ENCODE results near the gene COA8. TPM values are rescaled to one million over a fixed set of nuclear protein-coding genes. Genes with fewer than 3 reads are reported as not detected.

The COA8 gene
- total RNA-seq, 1 donor from 2014 or later: 37.4 TPM

DNA sequence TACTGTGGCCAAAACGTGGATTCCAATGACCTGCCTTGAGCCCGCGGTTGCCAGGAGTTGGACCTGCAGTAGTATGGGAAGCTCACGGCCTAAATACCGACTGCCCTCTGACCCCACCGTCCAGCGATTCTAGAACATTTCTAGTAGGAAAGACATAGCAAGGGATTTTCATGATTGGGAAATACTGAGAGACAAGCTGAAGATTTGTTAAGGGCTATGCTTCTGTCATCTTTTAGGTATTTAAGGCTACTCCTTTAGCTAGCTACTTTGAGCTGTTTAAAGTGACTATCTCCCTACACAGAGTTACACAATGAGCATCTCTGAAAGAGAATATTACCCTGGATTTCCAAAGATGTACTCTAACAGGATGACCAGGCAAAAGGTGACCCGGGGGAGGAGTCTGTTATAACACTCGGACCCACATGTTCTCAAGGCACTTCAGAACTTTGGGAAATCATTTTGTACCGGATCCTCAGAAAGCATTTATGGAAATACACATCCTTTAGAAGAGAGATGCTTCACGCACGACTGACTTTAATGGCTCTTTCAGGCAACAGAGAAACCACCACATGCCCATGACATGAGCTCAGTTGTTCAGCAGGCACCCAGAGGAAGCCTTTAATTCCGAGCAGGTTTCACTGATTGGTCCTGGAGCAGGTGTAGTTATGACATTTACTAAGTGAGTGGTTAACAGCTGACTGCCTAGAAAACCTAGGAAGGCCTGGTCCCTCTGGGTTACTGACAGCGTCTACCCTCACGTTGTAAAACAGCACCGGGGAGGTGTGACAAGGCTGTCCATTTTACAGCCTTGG lies 4.5 kb upstream of the COA8 start:
- DNase-seq (ENCODE audit: low spot score) (no peak), ATAC-seq (peak; percentile 7)
- intact Hi-C loops (cut with DNase I): loop anchor here (10.0 kb wide), 1 partner anchor 953 kb away; no protein-coding TSS in a partner anchor

DNA sequence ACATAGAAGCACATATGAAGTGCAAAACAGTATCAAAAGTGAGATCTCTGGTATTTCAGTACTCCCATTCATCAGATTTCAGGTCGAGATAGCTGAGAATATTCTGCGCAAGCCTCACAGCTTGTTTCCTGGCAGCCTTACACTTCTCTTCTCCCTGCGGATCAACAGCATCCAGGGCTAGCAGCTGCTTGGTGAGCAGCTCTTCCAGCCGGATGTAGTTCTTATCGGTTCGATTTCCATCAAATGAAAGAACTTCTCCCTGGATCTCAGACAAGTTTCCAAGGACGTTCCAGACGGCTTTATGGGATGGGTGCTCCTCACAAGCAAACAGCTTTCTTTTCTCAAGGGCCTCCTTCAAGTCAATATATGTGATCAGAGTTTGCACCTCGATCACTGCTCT lies 3.0 kb upstream of the COA8 start:
- DNase-seq (ENCODE audit: low spot score): no peak
- intact Hi-C loops (cut with DNase I): loop anchor here (10.0 kb wide), 1 partner anchor 955 kb away; no protein-coding TSS in a partner anchor
- ATAC-seq: no peak

DNA sequence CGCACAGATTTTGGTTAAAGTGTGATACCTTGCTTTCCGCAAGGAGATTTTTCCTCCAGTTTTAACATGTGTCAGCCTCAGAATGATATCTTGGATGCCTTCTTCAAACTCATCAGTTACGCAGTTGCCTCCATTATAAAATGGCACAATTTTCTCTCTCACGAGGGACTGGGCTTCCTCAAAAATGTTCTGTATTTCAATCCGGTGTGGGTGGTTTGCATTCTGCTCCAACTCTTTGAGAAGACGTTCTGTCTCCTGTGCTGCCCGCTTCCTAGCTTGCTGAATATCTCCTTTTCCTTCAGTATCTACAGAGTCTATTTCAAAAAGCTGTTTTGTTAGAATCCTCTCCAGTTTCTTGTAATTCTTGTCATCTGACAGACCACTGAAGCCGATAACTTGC lies 2.1 kb upstream of the COA8 start:
- no peak for DNase-seq (ENCODE audit: low spot score)
- intact Hi-C loops (cut with DNase I): no loop called here
- no peak for ATAC-seq

DNA sequence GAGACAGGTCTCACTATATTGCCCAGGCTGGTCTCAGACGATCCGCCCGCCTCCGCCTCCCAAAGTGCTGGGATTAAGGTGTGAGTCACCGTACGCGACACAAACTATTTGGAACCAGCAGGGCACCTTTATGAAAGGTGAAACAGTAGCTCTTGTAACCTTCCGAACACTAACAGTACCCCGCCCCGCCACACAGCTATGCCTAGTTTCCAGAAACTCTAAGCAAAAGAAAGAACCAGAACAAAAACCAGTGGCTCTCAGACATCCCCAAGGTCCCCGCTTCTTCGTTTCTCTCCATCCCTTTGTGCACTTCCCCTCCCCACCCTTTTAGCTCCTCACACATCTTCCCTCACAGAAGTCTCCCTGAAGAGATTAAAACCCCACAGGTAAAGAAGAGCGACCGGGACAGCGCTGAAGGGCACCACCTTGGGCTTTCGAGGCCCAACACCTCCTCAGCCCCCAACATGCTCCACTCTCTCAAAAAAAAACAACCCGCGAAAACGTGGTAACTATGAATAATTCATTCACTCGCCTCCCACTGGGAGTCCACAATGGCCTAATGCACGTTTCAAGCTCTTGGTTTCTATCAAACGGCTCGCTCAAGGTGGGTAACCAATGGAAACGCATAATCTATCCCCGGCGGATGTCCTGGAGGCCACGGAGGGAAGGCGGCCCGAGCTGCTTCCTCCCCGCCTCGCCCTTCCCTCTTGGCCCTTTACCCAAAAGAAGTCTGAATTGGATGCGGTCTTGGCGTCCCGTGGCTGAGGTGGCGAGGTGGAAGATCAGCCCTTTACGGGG lies 1.2 kb upstream of the COA8 start:
- ATAC-seq (peak; percentile 2), DNase-seq (ENCODE audit: low spot score) (no peak)
- intact Hi-C loops (cut with DNase I): no loop called here

DNA sequence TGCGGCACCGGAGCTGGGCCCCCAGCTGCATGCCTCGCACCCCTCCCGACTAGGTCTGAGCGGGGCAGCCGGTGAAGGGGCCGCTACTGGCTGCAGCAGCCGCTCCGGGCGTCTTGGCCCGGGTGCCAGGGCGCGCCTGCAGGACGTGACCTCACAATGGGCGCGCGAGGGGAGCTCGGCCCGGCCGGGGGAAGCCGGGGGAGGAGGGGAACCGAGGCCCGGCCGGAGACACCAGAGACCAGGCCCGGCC lies 656 bp upstream of the COA8 start:
- intact Hi-C loops (cut with DNase I): no loop called here
- ATAC-seq: no peak
- DNase-seq (ENCODE audit: low spot score): no peak

DNA sequence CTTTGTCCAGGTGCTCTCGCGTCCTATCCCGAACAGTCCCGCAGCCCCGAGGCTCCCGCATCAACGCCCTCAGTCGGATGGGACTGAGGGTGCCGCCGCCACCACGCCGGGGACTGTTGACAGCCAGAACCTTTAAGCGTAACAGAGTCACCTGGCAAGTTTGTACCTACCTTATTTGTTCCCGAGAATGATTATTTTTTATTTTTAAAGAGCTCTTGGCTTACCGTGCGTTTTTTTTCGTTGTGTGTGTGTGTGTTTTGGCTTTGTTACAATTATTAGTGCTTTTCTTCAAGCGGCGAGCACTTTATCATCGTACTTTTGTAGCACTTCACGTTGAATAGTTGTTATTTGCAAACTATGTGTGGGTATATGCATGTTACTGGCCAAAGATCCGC lies 463 bp downstream of the COA8 start:
- DNase-seq (ENCODE audit: low spot score) (no peak), ATAC-seq (no peak)
- intact Hi-C loops (cut with DNase I): no loop called here

DNA sequence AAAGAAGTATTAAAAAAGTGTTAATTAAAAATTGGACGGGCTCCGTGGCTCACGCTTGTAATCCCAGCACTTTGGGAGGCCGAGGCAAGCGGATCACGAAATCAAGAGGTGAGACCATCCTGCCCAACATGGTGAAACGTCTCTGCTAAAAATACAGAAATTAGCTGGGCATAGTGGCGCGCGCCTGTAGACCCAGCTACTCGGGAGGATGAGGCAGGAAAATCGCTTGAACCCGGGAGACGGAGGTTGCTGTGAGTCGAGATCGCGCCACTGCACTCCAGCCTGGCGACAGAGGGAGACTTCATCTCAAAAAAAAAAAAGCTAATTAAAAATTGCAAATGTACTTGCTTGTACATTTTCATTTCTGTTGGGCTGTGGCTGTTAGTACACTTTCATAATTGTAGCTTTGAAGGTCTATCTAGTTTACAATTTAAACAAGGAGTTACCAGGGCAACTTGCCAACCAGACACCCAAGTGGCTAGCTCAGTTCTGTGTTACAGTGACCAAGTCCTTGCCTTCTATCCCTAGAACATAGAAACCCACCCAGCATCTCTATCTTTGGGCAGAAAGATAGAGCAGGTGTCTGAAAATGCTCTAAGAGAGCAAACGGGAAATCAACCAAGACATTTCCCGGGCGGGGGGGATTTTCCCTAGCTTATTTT lies 1.2 kb downstream of the COA8 start:
- intact Hi-C loops (cut with DNase I): no loop called here
- no peak for DNase-seq (ENCODE audit: low spot score)
- no peak for ATAC-seq

DNA sequence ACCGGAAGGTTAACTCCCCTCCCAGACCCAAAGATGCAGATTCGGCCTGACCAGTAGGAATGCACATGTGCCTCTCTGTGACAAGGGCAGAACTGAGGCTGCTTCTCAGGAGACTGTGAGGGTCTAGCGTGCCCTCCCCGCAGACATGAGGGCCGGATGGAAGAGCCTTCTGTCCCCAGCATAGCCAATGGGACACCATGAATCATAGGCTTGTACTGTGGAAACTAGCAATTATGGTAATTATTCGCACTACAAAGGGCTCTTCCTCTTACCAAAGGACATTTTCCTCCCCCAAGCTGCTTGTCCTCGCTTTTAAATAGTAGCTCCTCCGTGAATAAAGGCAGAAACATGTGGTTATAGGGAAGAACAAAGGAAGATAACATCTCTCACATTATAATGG lies 6.2 kb downstream of the COA8 start:
- ATAC-seq (no peak), DNase-seq (ENCODE audit: low spot score) (no peak)
- intact Hi-C loops (cut with DNase I): no loop called here

DNA sequence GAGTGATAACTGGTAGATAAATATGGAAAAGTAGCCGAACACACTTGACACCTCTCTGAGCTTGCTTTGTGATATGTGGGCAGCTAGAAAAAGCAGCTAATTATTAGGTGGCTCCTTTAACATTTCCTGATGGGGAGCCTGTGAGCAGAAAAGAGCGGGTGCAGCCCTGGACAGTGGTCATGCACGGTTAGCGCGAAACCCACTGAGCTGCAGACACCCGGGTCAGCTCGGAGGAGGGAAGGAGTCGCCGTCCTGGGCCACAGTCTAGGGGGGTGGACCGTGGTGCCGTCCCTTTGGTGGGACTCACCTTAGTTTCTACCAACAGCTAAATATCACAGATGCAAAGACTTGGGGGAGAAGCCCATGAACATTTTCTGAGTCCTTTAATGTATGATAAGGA lies 6.6 kb downstream of the COA8 start:
- ATAC-seq (no peak), DNase-seq (ENCODE audit: low spot score) (no peak)
- intact Hi-C loops (cut with DNase I): no loop called here

DNA sequence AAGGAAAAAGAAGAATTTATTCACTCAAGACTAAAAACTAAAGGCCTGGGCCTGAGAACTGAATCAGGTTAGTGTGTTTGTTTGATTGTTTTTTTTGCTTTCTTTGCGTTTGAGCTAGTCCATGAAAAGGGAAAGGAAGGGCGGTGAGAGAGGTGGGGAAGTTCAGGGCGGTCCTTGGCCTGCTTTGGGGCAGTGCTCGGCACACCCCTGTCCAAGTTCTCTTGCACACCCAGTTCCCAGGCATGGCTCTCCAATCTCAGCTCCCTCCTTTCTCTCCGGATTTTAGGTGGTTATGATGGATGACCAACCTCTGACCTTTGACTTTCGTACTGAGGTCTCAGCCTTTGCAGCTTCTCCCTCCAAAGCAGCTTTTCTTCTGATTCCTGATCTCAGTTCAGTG lies 11.3 kb downstream of the COA8 start:
- DNase-seq (ENCODE audit: low spot score) (no peak), ATAC-seq (peak; percentile 57)
- intact Hi-C loops (cut with DNase I): no loop called here

DNA sequence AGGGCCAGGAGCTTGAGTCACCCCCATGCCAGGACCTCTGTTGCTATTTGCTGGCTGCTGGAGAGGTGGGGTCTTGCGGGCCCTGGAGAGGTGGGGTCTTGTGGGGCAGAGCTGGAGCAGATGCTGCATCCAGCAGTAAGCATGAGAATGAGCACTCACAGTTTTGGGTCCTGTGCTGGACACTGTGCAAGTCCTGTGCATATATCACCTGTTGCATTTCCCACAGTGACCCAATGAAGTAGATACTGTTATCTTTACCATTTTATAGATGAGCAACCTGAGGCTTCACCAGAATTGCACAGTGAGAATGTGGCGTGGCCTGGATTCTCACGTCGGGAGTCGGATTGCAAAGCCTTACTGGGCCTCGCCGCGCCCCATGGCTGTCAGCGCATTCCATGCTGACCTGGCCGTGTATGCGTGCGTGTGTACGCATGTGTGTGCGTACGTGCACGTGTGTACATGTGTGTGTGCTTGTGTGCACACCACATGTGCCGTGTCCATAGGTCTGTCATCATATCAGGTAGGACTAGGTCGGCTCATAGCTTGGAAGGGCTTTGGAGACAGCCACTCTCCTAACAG lies 12.0 kb downstream of the COA8 start:
- DNase-seq (ENCODE audit: low spot score) (no peak), ATAC-seq (no peak)
- intact Hi-C loops (cut with DNase I): no loop called here

DNA sequence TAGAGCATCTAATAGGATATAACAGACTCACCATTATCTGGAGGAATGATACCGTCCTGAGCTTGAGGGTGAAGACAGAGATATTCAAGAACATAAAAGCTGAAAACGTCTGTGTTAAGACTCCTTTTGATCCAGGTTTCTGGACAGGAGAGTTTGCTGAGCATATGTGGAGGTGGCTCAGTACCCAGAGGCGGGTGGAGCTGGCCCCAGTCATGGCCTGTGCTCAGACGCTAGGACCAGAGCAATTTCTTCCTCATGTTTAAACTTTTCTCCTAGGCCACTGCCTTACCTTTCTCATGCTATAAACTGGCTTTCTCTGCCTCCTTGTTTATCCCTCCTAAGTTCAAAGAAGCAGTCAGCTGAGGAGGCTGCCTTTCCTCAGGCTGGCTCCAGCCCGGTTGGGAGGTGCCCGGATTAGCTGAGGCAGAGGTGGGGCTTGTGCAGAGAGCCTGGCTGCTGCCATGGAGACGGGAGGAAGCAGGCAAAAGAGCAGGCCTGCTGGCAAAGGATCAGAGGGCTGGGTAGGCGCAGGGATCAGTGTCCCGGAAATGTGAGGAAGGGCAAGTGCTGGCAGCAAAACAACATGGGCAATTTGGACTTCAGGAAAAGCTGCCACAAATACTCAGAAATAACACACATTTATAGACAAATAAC lies 13.7 kb downstream of the COA8 start:
- intact Hi-C loops (cut with DNase I): no loop called here
- ATAC-seq: peak; percentile 97
- peak; percentile 89 for DNase-seq (ENCODE audit: low spot score)

DNA sequence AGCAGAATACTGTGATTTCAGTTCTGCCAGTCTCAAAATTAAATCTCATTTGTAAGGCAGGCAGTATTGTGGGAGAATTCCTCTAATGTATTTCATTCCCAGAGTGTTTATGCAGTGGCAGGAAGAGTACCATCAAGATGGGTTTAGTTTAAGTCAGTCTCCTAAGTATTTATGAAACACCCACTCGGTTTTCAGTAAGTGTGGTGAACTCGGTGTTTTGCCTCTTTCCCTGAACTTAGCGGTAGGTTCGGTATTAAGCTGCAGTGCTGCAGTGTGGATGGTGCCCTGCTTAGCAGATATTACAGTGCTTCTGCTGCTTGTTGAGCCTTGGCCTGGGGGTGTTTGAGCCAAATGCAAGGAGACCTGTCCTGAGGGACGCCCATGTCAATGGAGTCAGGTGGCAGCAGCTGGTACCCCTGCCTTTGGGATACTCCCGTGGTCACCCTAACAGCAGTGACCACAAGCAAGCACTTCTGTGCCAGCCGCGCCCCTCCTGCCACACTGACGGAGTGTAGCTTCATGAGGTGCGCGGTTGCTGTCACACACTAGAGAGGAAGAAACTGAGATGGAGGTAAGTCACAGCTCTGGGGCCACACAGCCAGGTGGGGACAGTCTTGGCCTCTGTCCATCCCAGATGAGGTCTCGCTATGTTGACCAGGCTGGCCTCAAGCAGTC lies 15.8 kb downstream of the COA8 start:
- ATAC-seq (no peak), DNase-seq (ENCODE audit: low spot score) (no peak)
- intact Hi-C loops (cut with DNase I): no loop called here

DNA sequence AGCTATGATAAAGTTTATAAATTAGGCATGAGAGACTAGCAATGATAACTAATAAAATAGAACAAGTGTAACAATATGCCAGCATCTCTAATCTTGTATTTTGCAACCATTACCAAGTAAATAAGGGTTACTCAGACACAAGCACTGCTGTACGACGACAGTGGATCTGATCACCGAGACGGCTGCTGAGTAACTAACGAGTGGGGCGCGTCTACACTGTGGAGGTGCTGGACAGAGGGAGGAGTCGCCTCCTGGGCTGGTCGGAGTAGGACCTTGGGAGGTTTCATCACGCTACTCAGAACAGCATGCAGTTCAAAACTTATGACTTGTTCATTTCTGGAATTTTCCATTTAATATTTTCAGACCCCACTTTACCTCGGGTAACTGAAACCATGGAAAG lies 18.4 kb downstream of the COA8 start:
- intact Hi-C loops (cut with DNase I): no loop called here
- DNase-seq (ENCODE audit: low spot score) (no peak), ATAC-seq (no peak)

DNA sequence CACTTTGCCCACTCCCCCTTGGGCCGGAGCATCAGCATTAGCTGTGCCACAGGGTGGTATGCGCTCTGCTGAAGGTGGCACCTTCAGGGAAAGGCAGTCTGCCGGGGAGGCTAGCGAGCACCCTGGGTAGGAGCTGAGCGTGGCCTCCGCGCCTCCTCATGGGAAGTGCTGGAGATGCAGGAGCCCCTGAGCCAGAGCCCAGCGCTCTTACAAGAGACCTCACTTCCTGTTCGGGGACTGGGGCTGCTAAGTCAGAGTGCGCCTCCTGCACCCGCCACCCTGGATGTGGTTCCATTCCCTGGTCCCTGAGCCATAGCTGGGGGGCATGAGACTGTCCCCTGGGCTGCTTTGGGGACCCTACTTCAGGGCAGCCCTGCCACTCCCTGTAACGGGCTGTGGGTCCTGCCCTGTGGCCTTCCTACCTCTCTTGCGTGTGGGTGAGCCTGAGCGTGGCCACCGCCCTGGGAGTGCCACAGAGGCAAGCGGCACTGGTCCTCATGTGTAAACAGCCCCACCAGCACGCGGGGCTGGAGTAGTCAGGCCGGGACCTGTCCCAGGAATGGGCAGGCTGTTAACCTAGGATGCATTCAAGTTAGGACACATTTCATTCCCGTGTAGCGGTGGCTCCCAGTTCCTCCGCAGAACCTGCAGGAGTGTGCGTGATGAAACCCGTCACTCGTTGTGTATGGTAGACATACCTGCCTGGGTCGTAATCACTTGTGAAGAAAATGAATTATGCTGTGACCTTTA lies 19.4 kb downstream of the COA8 start:
- no peak for DNase-seq (ENCODE audit: low spot score)
- ATAC-seq: peak; percentile 15
- intact Hi-C loops (cut with DNase I): no loop called here

DNA sequence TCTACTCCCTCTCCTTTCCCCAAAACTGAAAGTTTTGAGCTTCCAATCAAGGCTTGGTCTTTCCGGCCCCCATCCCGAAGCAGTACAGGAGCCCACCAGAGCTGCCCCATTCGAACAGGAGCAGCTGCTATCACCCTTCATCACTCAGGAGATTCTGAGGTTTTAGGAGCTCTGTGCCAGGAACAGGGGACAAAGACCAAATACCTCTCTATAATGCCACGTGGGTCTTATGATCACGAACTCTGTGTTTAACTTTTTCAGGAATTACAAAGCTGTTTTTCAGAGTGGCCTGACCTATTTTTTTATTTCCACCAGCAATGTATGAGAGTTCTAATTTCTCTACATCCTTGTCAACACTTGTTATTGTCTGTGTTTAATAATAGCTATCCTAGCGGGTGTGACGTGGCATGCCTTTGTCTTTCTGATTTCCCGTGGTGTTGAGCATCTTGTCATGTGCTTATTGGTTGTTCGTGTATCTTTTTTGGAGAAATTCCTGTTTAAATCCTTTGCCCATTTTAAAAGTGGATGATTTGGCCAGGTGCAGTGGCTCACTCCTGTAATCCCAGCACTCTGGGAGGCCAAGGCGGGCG lies 21.7 kb downstream of the COA8 start:
- ATAC-seq: no peak
- intact Hi-C loops (cut with DNase I): no loop called here

DNA sequence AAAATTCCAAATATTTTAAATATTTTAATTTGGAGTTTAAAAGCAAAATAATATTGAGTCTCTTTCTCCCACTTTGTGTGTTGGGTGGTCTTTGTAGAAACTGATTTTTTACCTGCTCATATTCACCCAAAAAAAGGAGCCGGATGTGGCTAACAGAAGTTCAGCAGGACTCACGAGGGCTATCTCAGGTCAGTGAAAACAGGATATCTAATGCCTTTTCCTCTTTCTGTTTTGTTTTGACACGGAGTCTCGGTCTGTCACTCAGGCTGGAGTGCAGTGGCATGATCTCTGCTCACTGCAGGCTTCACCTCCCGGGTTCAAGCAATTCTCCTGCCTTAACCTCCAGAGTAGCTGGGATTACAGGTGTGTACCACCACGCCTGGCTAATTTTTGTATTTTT lies 30.8 kb downstream of the COA8 start:
- intact Hi-C loops (cut with DNase I): no loop called here
- ATAC-seq (no peak), DNase-seq (ENCODE audit: low spot score) (no peak)

More for the DNA sequence above, 21.7 kb downstream of the COA8 start:
- no peak for DNase-seq (ENCODE audit: low spot score)

DNA sequence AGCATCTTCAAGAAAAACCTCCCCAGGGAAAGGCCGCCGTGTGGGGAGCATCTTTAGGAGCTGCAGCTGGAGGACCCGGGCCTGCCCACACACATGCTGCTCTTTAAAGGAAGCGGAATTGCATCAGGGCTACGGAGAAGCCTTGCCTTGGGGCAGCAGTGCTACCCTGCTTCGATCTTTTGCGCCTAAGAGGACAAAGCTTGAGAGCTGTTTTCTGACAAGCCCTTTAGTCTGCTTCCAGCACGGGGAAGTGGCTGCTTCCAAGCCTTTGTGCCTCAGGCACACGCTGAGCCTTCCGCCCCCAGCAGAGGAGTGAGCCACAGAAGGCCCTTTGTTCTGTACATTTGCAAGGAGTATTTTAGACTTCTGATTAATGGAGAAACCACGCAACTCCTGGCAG lies 31.5 kb downstream of the COA8 start:
- intact Hi-C loops (cut with DNase I): no loop called here
- DNase-seq (ENCODE audit: low spot score): peak; percentile 76
- peak; percentile 95 for ATAC-seq

Measured in sciatic nerve (tissue), 2 donors.